Fibroblast of lung (primary cell): ENCODE results near the gene ATP5PD.

ENCODE experiments used
- EZH2 ChIP-seq: IDR thresholded peaks from 2 replicates; pipeline ENCODE4 v1.5.1; 2012; ENCODE audit warnings: low read length, control low read depth, mild to moderate bottlenecking; ENCODE audit errors: missing control alignments
- TF ChIP-seq, protein P1 (sequence below), 2 donors: IDR thresholded peaks in 1 of 2; conservative IDR thresholded peaks in 1 of 2; 1 replicate in 1 of 2; 2 replicates in 1 of 2; pipeline ENCODE4 v1.5.1; 2011 to 2012; ENCODE audit warnings: low read length in 2 of 2, control low read depth in 1 of 2, inconsistent platforms in 1 of 2, low read depth in 1 of 2, mild to moderate bottlenecking in 1 of 2

DNA sequence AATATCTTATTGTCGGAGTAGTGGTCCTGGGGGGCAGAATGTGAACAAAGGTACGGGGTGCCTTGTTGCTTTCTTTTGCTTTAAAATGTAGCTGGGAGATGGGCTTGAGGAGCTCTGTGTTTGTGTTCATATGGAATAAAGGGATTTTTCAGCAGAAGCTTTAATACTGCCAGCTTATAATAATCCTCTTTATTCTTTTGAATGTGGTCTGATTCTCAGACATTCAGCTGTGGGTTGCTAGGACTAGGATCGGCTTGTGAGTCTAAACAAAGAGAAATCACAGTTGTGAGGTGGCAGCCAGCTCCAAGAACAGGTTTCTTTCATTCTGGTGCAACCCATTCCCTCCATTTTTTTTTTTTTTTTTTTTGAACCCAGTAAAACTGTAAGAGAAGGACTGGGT, 27.1 kb downstream of the ATP5PD start:
- TF ChIP-seq, protein P1, sequence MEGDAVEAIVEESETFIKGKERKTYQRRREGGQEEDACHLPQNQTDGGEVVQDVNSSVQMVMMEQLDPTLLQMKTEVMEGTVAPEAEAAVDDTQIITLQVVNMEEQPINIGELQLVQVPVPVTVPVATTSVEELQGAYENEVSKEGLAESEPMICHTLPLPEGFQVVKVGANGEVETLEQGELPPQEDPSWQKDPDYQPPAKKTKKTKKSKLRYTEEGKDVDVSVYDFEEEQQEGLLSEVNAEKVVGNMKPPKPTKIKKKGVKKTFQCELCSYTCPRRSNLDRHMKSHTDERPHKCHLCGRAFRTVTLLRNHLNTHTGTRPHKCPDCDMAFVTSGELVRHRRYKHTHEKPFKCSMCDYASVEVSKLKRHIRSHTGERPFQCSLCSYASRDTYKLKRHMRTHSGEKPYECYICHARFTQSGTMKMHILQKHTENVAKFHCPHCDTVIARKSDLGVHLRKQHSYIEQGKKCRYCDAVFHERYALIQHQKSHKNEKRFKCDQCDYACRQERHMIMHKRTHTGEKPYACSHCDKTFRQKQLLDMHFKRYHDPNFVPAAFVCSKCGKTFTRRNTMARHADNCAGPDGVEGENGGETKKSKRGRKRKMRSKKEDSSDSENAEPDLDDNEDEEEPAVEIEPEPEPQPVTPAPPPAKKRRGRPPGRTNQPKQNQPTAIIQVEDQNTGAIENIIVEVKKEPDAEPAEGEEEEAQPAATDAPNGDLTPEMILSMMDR (conservative IDR thresholded peaks at IDR 0.05 in 1 of 2, IDR thresholded peaks at IDR 0.05 in 1 of 2; ENCODE audit: low read depth in 1 of 2, low read length in 2 of 2): no peak
- no peak for TF ChIP-seq EZH2
